ENCODE results near the gene PRODH2. TPM values are rescaled to one million over a fixed set of nuclear protein-coding genes. Genes with fewer than 3 reads are reported as not detected.

Gene PRODH2
- total RNA-seq = 5.1 and 6.8 TPM in 2 replicates
- 7.1 and 13.9 TPM in 2 replicates for polyA plus RNA-seq

GRCh38 chr19:35812220-35813042 is at the start of gene PRODH2:
Gene PRODH2, minus strand, starts transcription at chr19:35812845. Its CDS starts 40 bp downstream, at chr19:35812805.
- Histone ChIP-seq H3K27ac (no peak within 1 kb of the TSS), H3K9me2 (replicated peaks; ENCODE audit: insufficient read depth) (no peaks in the 10 kb centered on the region), H3K4me2 (no peak within 1 kb of the TSS), H3K79me2 (no peaks in the 10 kb centered on the region), H3K27me3 (no peaks in the 10 kb centered on the region), H3K4me3 (no peak within 1 kb of the TSS), H3K4me1 (ENCODE audit: insufficient read depth) (no peaks in the 10 kb centered on the region), H2AFZ (no peak within 1 kb of the TSS), H3K9me3 (ENCODE audit: low read depth) (no peaks in the 10 kb centered on the region), H4K20me1 (ENCODE audit: insufficient read depth, poor library complexity, severe bottlenecking) (no peaks in the 10 kb centered on the region), H3K36me3 (replicated peaks; ENCODE audit: insufficient read depth, low read depth) (no peaks in the 10 kb centered on the region)
- WGBS (ENCODE audit: low lambda C conversion rate, missing lambda C conversion rate) = 81% methylated on average over 26 of the region's 26 CpGs
- no peak for DNase-seq (ENCODE audit: low spot score)
- no peak for TF ChIP-seq EZH2phosphoT487 (IDR thresholded peaks at IDR 0.05; ENCODE audit: low read depth, severe bottlenecking, unreplicated experiment)
- no peak for TF ChIP-seq EZH2 (IDR thresholded peaks at IDR 0.05; ENCODE audit: borderline replicate concordance)
- TF ChIP-seq CTCF (IDR thresholded peaks at IDR 0.05; ENCODE audit: poor library complexity) = no peak

- DNase-seq (ENCODE audit: low spot score) = no peak
- Histone ChIP-seq H4K20me1 (ENCODE audit: insufficient read depth, poor library complexity, severe bottlenecking) (no peaks in the 10 kb centered on the region), H3K4me2 (no peak overlapping the region), H2AFZ (no peak overlapping the region), H3K9me3 (ENCODE audit: low read depth) (no peaks in the 10 kb centered on the region), H3K79me2 (no peaks in the 10 kb centered on the region), H3K4me1 (ENCODE audit: insufficient read depth) (no peaks in the 10 kb centered on the region), H3K27me3 (peaks cover 55% of the 10 kb centered on the region), H3K4me3 (no peak overlapping the region), H3K36me3 (replicated peaks; ENCODE audit: insufficient read depth, low read depth) (no peaks in the 10 kb centered on the region), H3K9me2 (replicated peaks; ENCODE audit: insufficient read depth) (no peaks in the 10 kb centered on the region), H3K27ac (no peak overlapping the region)
- 56% methylated on average over 19 of the region's 19 CpGs for WGBS (ENCODE audit: low lambda C conversion rate, missing lambda C conversion rate)
- TF ChIP-seq EZH2 (IDR thresholded peaks at IDR 0.05; ENCODE audit: borderline replicate concordance) (no peak), CTCF (IDR thresholded peaks at IDR 0.05; ENCODE audit: poor library complexity) (no peak), EZH2phosphoT487 (IDR thresholded peaks at IDR 0.05; ENCODE audit: low read depth, severe bottlenecking, unreplicated experiment) (no peak)
These were observed 49.1 kb upstream of the PRODH2 start for GRCh38 chr19:35861640-35862160.

GRCh38 chr19:35860818-35861639 is 48.4 kb upstream of the PRODH2 start:
- WGBS (ENCODE audit: low lambda C conversion rate, missing lambda C conversion rate) = 7% methylated on average over 54 of the region's 55 CpGs
- H3K27ac ChIP-seq = no peak overlapping the region
- TF ChIP-seq EZH2phosphoT487 (IDR thresholded peaks at IDR 0.05; ENCODE audit: low read depth, severe bottlenecking, unreplicated experiment) = no peak
- no peak for TF ChIP-seq CTCF (IDR thresholded peaks at IDR 0.05; ENCODE audit: poor library complexity)
- peak; percentile 93 for TF ChIP-seq EZH2 (IDR thresholded peaks at IDR 0.05; ENCODE audit: borderline replicate concordance)
- H3K4me1 ChIP-seq (ENCODE audit: insufficient read depth) = peaks cover 3% of the 10 kb centered on the region
- peaks cover 61% of the 10 kb centered on the region for H3K27me3 ChIP-seq
- H3K4me3 ChIP-seq = no peak overlapping the region
- no peak overlapping the region for H2AFZ ChIP-seq
- H4K20me1 ChIP-seq (ENCODE audit: insufficient read depth, poor library complexity, severe bottlenecking) = no peaks in the 10 kb centered on the region
- DNase-seq (ENCODE audit: low spot score) = peak; percentile 71
- no peaks in the 10 kb centered on the region for H3K9me3 ChIP-seq (ENCODE audit: low read depth)
- H3K79me2 ChIP-seq = no peaks in the 10 kb centered on the region
- H3K4me2 ChIP-seq = peak overlapping the region; percentile 74
- H3K9me2 ChIP-seq (replicated peaks; ENCODE audit: insufficient read depth) = no peaks in the 10 kb centered on the region
- no peaks in the 10 kb centered on the region for H3K36me3 ChIP-seq (replicated peaks; ENCODE audit: insufficient read depth, low read depth)

Measured in hepatocyte (in vitro differentiated cells).